Activated CD4-positive, alpha-beta T cell treated with anti-CD3 and anti-CD28 coated beads, Interleukin-2, amount 10 ng/mL, durations not matched to agents 24 days and 14 days (primary cell): Measurements from ENCODE around the gene MAP4K1. TPM values are rescaled to one million over a fixed set of nuclear protein-coding genes. Genes with fewer than 3 reads are reported as not detected.

Source experiments
- DNase-seq: peaks from one replicate; pipeline ENCODE4 v3.0.0; 2022
- H3K27ac Mint-ChIP-seq: one replicate; pipeline ENCODE4 v1.8.0; 2022; ENCODE audit warnings: mild to moderate bottlenecking, mixed read lengths
- H3K27me3 Mint-ChIP-seq: one replicate; pipeline ENCODE4 v1.8.0; 2022; ENCODE audit warnings: mixed read lengths
- H3K36me3 Mint-ChIP-seq: one replicate; pipeline ENCODE4 v1.8.0; 2022; ENCODE audit warnings: low read depth, mild to moderate bottlenecking, mixed read lengths
- H3K4me1 Mint-ChIP-seq: one replicate; pipeline ENCODE4 v1.8.0; 2021; ENCODE audit warnings: mixed read lengths
- H3K4me3 Mint-ChIP-seq: one replicate; pipeline ENCODE4 v1.8.0; 2022; ENCODE audit warnings: mild to moderate bottlenecking, moderate library complexity, mixed read lengths
- H3K9me3 Mint-ChIP-seq: one replicate; pipeline ENCODE4 v1.8.0; 2021; ENCODE audit warnings: mixed read lengths
- intact Hi-C: fragments of 100-400 bp; cut with micrococcal nuclease; formaldehyde crosslinking; loops from one replicate; pipeline ENCODE4 v1.15.1; 2023
- total RNA-seq: library from RNA; stranded (reverse); gene quantifications from 2 replicates; pipeline ENCODE4 v1.2.3, GENCODE V29; 2022

MAP4K1 gene
- total RNA-seq, 1 donor from 2014 or later, result 172 TPM

GRCh38 chr19:38549942-38550341, 67.8 kb downstream of the MAP4K1 start:
- Mint-ChIP-seq H3K36me3 (no peaks in the 10 kb centered on the region), H3K27ac (no peak overlapping the region), H3K27me3 (peaks cover 2% of the 10 kb centered on the region), H3K4me1 (peaks cover 19% of the 10 kb centered on the region), H3K9me3 (no peaks in the 10 kb centered on the region), H3K4me3 (no peak overlapping the region)
- DNase-seq, result no peak
- intact Hi-C loops, result no loop called here

- Mint-ChIP-seq H3K36me3 (no peaks in the 10 kb centered on the region), H3K4me3 (no peak overlapping the region), H3K9me3 (no peaks in the 10 kb centered on the region), H3K27ac (no peak overlapping the region), H3K27me3 (peaks cover 2% of the 10 kb centered on the region), H3K4me1 (peaks cover 24% of the 10 kb centered on the region)
- no peak for DNase-seq
- intact Hi-C loops, result no loop called here
These were observed 68.7 kb downstream of the MAP4K1 start for GRCh38 chr19:38549061-38549460.

- no peaks in the 10 kb centered on the region for H3K9me3 Mint-ChIP-seq
- H3K4me1 Mint-ChIP-seq, result peaks cover 25% of the 10 kb centered on the region
- no peak for DNase-seq
- H3K27ac Mint-ChIP-seq, result peak overlapping the region; percentile 3
- intact Hi-C loops, result no loop called here
- no peaks in the 10 kb centered on the region for H3K36me3 Mint-ChIP-seq
- H3K4me3 Mint-ChIP-seq, result no peak overlapping the region
- peaks cover 2% of the 10 kb centered on the region for H3K27me3 Mint-ChIP-seq
These were observed 70.3 kb downstream of the MAP4K1 start for GRCh38 chr19:38547421-38547820.

- intact Hi-C loops, result loop anchor here (2.0 kb wide), 2 partner anchors 31 to 73 kb away; partner anchors contain the start of gene EIF3K
- Mint-ChIP-seq H3K4me3 (no peak overlapping the region), H3K27ac (peak overlapping the region; percentile 58), H3K4me1 (peaks cover 22% of the 10 kb centered on the region), H3K27me3 (peaks cover 2% of the 10 kb centered on the region), H3K36me3 (no peaks in the 10 kb centered on the region), H3K9me3 (no peaks in the 10 kb centered on the region)
- no peak for DNase-seq
These were observed 72.2 kb downstream of the MAP4K1 start for GRCh38 chr19:38545596-38545995.

GRCh38 chr19:38544569-38545315, 73.0 kb downstream of the MAP4K1 start:
- H3K9me3 Mint-ChIP-seq, result no peaks in the 10 kb centered on the region
- peaks cover 2% of the 10 kb centered on the region for H3K36me3 Mint-ChIP-seq
- intact Hi-C loops, result loop anchor here (1.0 to 2.0 kb wide), 5 partner anchors 12 to 90 kb away; partner anchors contain the start of gene EIF3K
- no peaks in the 10 kb centered on the region for H3K27me3 Mint-ChIP-seq
- H3K27ac Mint-ChIP-seq, result peak overlapping the region; percentile 22
- DNase-seq, result no peak
- H3K4me1 Mint-ChIP-seq, result peaks cover 24% of the 10 kb centered on the region
- H3K4me3 Mint-ChIP-seq, result no peak overlapping the region

GRCh38 chr19:38543807-38544568, 73.8 kb downstream of the MAP4K1 start:
- Mint-ChIP-seq H3K9me3 (no peaks in the 10 kb centered on the region), H3K36me3 (peaks cover 2% of the 10 kb centered on the region), H3K27ac (peak overlapping the region; percentile 65), H3K4me1 (peaks cover 30% of the 10 kb centered on the region), H3K27me3 (no peaks in the 10 kb centered on the region), H3K4me3 (peak overlapping the region; percentile 71)
- DNase-seq, result peak; percentile 82
- intact Hi-C loops, result loop anchor here (1.0 to 2.0 kb wide), 5 partner anchors 12 to 90 kb away; partner anchors contain the start of gene EIF3K

- Mint-ChIP-seq H3K27ac (no peak overlapping the region), H3K9me3 (no peaks in the 10 kb centered on the region), H3K27me3 (no peaks in the 10 kb centered on the region), H3K36me3 (peaks cover 5% of the 10 kb centered on the region), H3K4me3 (no peak overlapping the region), H3K4me1 (peaks cover 36% of the 10 kb centered on the region)
- intact Hi-C loops, result no loop called here
- DNase-seq, result no peak
These were observed 74.4 kb downstream of the MAP4K1 start for GRCh38 chr19:38543286-38543806.

GRCh38 chr19:38542040-38542439, 75.7 kb downstream of the MAP4K1 start:
- peaks cover 44% of the 10 kb centered on the region for H3K4me1 Mint-ChIP-seq
- no peaks in the 10 kb centered on the region for H3K9me3 Mint-ChIP-seq
- H3K27ac Mint-ChIP-seq, result no peak overlapping the region
- no peak for DNase-seq
- no peaks in the 10 kb centered on the region for H3K27me3 Mint-ChIP-seq
- intact Hi-C loops, result no loop called here
- no peak overlapping the region for H3K4me3 Mint-ChIP-seq
- peaks cover 11% of the 10 kb centered on the region for H3K36me3 Mint-ChIP-seq

GRCh38 chr19:38539751-38540150, 78.0 kb downstream of the MAP4K1 start:
- H3K27me3 Mint-ChIP-seq, result peaks cover 2% of the 10 kb centered on the region
- H3K4me1 Mint-ChIP-seq, result peaks cover 47% of the 10 kb centered on the region
- H3K4me3 Mint-ChIP-seq, result peak overlapping the region; percentile 69
- peak overlapping the region; percentile 89 for H3K27ac Mint-ChIP-seq
- H3K36me3 Mint-ChIP-seq, result peaks cover 20% of the 10 kb centered on the region
- H3K9me3 Mint-ChIP-seq, result peaks cover 8% of the 10 kb centered on the region
- no peak for DNase-seq
- intact Hi-C loops, result no loop called here

GRCh38 chr19:38538793-38539528, 78.8 kb downstream of the MAP4K1 start:
- Mint-ChIP-seq H3K27ac (peak overlapping the region; percentile 89), H3K4me1 (peaks cover 39% of the 10 kb centered on the region), H3K9me3 (peaks cover 13% of the 10 kb centered on the region), H3K36me3 (peaks cover 25% of the 10 kb centered on the region), H3K27me3 (peaks cover 3% of the 10 kb centered on the region), H3K4me3 (peak overlapping the region; percentile 69)
- intact Hi-C loops, result no loop called here
- peak; percentile 86 for DNase-seq

- Mint-ChIP-seq H3K27me3 (peaks cover 3% of the 10 kb centered on the region), H3K4me3 (peak overlapping the region; percentile 69), H3K4me1 (peaks cover 37% of the 10 kb centered on the region), H3K9me3 (peaks cover 13% of the 10 kb centered on the region), H3K27ac (peak overlapping the region; percentile 89), H3K36me3 (peaks cover 25% of the 10 kb centered on the region)
- intact Hi-C loops, result no loop called here
- DNase-seq, result no peak
These were observed 79.4 kb downstream of the MAP4K1 start for GRCh38 chr19:38538386-38538785.
